GM23338 (cell line): ENCODE data around the gene SLC37A1. TPM values are rescaled to one million over a fixed set of nuclear protein-coding genes. Genes with fewer than 3 reads are reported as not detected.

Experiments
- polyA plus RNA-seq: library from polyadenylated mRNA; unstranded; fragments of >200 nt; fragmentation: Nextera tagmentation; extraction: Ambion mirVana; gene quantifications from 2 replicates; pipeline ENCODE4 v1.2.1, GENCODE V29; 2016
- total RNA-seq: library from RNA; depleted of rRNA; stranded (reverse); fragments of >200 nt; shearing (Covaris generic); gene quantifications from 2 replicates; pipeline ENCODE4 v1.2.3, GENCODE V29; 2014; rRNA removed

SLC37A1 gene
- total and polyA plus RNA-seq, 2 experiments from 2014 or later: 14.0 to 30.3 TPM

Other genes starting within 250 kb of the SLC37A1 start
- 1.2 TPM in 1 of 2 replicates, not detected in the other for gene TFF3, start 198.4 kb upstream of the SLC37A1 start, total RNA-seq
- 3.1 and 3.3 TPM in 2 replicates for gene TFF3, start 198.4 kb upstream of the SLC37A1 start, polyA plus RNA-seq
- not detected in 2 replicates for gene TFF2, start 162.9 kb upstream of the SLC37A1 start, total RNA-seq
- not detected in 2 replicates for gene TFF2, start 162.9 kb upstream of the SLC37A1 start, polyA plus RNA-seq
- not detected in 2 replicates for gene TFF1, start 147.3 kb upstream of the SLC37A1 start, total RNA-seq
- gene TFF1, start 147.3 kb upstream of the SLC37A1 start, polyA plus RNA-seq: not detected in 2 replicates
- 0.17 TPM in 1 of 2 replicates, not detected in the other for gene TMPRSS3, start 117.8 kb upstream of the SLC37A1 start, total RNA-seq
- not detected in 2 replicates for gene TMPRSS3, start 117.8 kb upstream of the SLC37A1 start, polyA plus RNA-seq
- not detected in 2 replicates for gene UBASH3A, start 110.0 kb upstream of the SLC37A1 start, total RNA-seq
- gene UBASH3A, start 110.0 kb upstream of the SLC37A1 start, polyA plus RNA-seq: not detected in 2 replicates
- 0.12 TPM in 1 of 2 replicates, not detected in the other for gene RSPH1, start 17.6 kb upstream of the SLC37A1 start, total RNA-seq
- 0.23 and 1.4 TPM in 2 replicates for gene RSPH1, start 17.6 kb upstream of the SLC37A1 start, polyA plus RNA-seq
- 26.5 and 33.3 TPM in 2 replicates for gene PDE9A, start 139.8 kb downstream of the SLC37A1 start, total RNA-seq
- gene PDE9A, start 139.8 kb downstream of the SLC37A1 start, polyA plus RNA-seq: 27.2 and 31.1 TPM in 2 replicates